KMS-11 (cell line): ENCODE data around the gene NRXN3.

Source experiments
- H2AFZ ChIP-seq: fragments of 200-600 bp; sonication (generic); 2 replicates; pipeline ENCODE4 v1.6.1; 2016; ENCODE audit warnings: antibody characterized with exemption, mixed run types, low read depth
- H3K27ac ChIP-seq: fragments of 200-600 bp; sonication (generic); 2 replicates; pipeline ENCODE4 v1.6.1; 2016; ENCODE audit warnings: mild to moderate bottlenecking, mixed run types
- H3K27me3 ChIP-seq: fragments of 200-600 bp; sonication (generic); 2 replicates; pipeline ENCODE4 v1.6.1; 2017; ENCODE audit warnings: mild to moderate bottlenecking, low read depth, mixed run types, moderate library complexity; ENCODE audit not compliant: insufficient read depth
- H3K36me3 ChIP-seq: fragments of 200-600 bp; sonication (generic); 2 replicates; pipeline ENCODE4 v1.6.1; 2017; ENCODE audit warnings: mild to moderate bottlenecking, mixed run types; ENCODE audit not compliant: insufficient read depth
- H3K4me1 ChIP-seq: fragments of 200-600 bp; sonication (generic); 2 replicates; pipeline ENCODE4 v1.6.1; 2016; ENCODE audit warnings: mild to moderate bottlenecking, low read depth, mixed run types; ENCODE audit not compliant: poor library complexity, severe bottlenecking
- H3K4me2 ChIP-seq: fragments of 200-600 bp; sonication (generic); 2 replicates; pipeline ENCODE4 v1.7.0; 2016; ENCODE audit warnings: mild to moderate bottlenecking, mixed run types
- H3K4me3 ChIP-seq: fragments of 200-600 bp; sonication (generic); IDR thresholded peaks from 2 replicates; pipeline ENCODE4 v1.6.1; 2017; ENCODE audit warnings: low read depth, low read length, mixed read lengths; ENCODE audit not compliant: insufficient read depth
- H3K79me2 ChIP-seq: fragments of 200-600 bp; sonication (generic); 2 replicates; pipeline ENCODE4 v1.6.1; 2016; ENCODE audit warnings: low read depth, mixed run types; ENCODE audit not compliant: insufficient read depth
- H3K9ac ChIP-seq: fragments of 200-600 bp; sonication (generic); 2 replicates; pipeline ENCODE4 v1.6.1; 2016; ENCODE audit warnings: mild to moderate bottlenecking, mixed run types
- H4K20me1 ChIP-seq: fragments of 200-600 bp; sonication (generic); 2 replicates; pipeline ENCODE4 v1.6.1; 2016; ENCODE audit warnings: mild to moderate bottlenecking, mixed run types; ENCODE audit not compliant: insufficient read depth
- CTCF ChIP-seq: fragments of 200-600 bp; sonication (generic); conservative IDR thresholded peaks from 2 replicates; pipeline ENCODE4 v1.6.1; 2017; ENCODE audit warnings: low read depth, mild to moderate bottlenecking, antibody characterized with exemption, low read length, moderate library complexity, mixed read lengths

The NRXN3 gene

GRCh38 chr14:78282437-78282836, 112.3 kb downstream of the NRXN3 start:
- Histone ChIP-seq H3K79me2 (no peaks in the 10 kb centered on the region), H4K20me1 (no peaks in the 10 kb centered on the region), H3K4me3 (no peak overlapping the region), H3K4me1 (no peaks in the 10 kb centered on the region), H3K36me3 (no peaks in the 10 kb centered on the region), H2AFZ (no peak overlapping the region), H3K27ac (no peak overlapping the region), H3K27me3 (no peaks in the 10 kb centered on the region), H3K9ac (no peak overlapping the region), H3K4me2 (no peak overlapping the region)
- no peak for TF ChIP-seq CTCF

GRCh38 chr14:78286210-78286609, 116.0 kb downstream of the NRXN3 start:
- no peak overlapping the region for H3K27ac ChIP-seq
- H2AFZ ChIP-seq = no peak overlapping the region
- H3K4me3 ChIP-seq = no peak overlapping the region
- no peaks in the 10 kb centered on the region for H4K20me1 ChIP-seq
- H3K36me3 ChIP-seq = no peaks in the 10 kb centered on the region
- no peak for TF ChIP-seq CTCF
- no peak overlapping the region for H3K9ac ChIP-seq
- no peak overlapping the region for H3K4me2 ChIP-seq
- no peaks in the 10 kb centered on the region for H3K4me1 ChIP-seq
- no peaks in the 10 kb centered on the region for H3K27me3 ChIP-seq
- H3K79me2 ChIP-seq = no peaks in the 10 kb centered on the region

- Histone ChIP-seq H3K79me2 (no peaks in the 10 kb centered on the region), H3K36me3 (no peaks in the 10 kb centered on the region), H3K27ac (no peak overlapping the region), H4K20me1 (no peaks in the 10 kb centered on the region), H3K27me3 (no peaks in the 10 kb centered on the region), H3K4me3 (no peak overlapping the region), H3K4me2 (no peak overlapping the region), H3K4me1 (no peaks in the 10 kb centered on the region), H3K9ac (no peak overlapping the region), H2AFZ (no peak overlapping the region)
- no peak for TF ChIP-seq CTCF
Observed at GRCh38 chr14:78292003-78292402, 121.8 kb downstream of the NRXN3 start.

GRCh38 chr14:78297858-78298257, 127.7 kb downstream of the NRXN3 start:
- no peak overlapping the region for H2AFZ ChIP-seq
- H3K4me3 ChIP-seq = no peak overlapping the region
- H3K9ac ChIP-seq = no peak overlapping the region
- H3K27ac ChIP-seq = no peak overlapping the region
- H3K4me2 ChIP-seq = no peak overlapping the region
- H3K79me2 ChIP-seq = no peaks in the 10 kb centered on the region
- no peak for TF ChIP-seq CTCF
- no peaks in the 10 kb centered on the region for H3K27me3 ChIP-seq
- no peaks in the 10 kb centered on the region for H3K36me3 ChIP-seq
- no peaks in the 10 kb centered on the region for H3K4me1 ChIP-seq
- no peaks in the 10 kb centered on the region for H4K20me1 ChIP-seq

- no peaks in the 10 kb centered on the region for H4K20me1 ChIP-seq
- H3K4me1 ChIP-seq = no peaks in the 10 kb centered on the region
- no peak overlapping the region for H3K4me2 ChIP-seq
- no peak overlapping the region for H3K9ac ChIP-seq
- H3K79me2 ChIP-seq = no peaks in the 10 kb centered on the region
- H2AFZ ChIP-seq = no peak overlapping the region
- TF ChIP-seq CTCF = no peak
- H3K36me3 ChIP-seq = no peaks in the 10 kb centered on the region
- H3K27me3 ChIP-seq = no peaks in the 10 kb centered on the region
- H3K27ac ChIP-seq = no peak overlapping the region
- no peak overlapping the region for H3K4me3 ChIP-seq
Observed at GRCh38 chr14:78298298-78298697, 128.1 kb downstream of the NRXN3 start.
